ENCODE results near the gene FCHSD2. TPM values are rescaled to one million over a fixed set of nuclear protein-coding genes. Genes with fewer than 3 reads are reported as not detected.
"Not testable (repeated sequence)": the region's sequence is repeated elsewhere in the genome, so short reads cannot be mapped to it uniquely, and the experiment has no call there.

Gene FCHSD2
- total RNA-seq, 1 experiment from 2014 or later, result 3.7 TPM

DNA sequence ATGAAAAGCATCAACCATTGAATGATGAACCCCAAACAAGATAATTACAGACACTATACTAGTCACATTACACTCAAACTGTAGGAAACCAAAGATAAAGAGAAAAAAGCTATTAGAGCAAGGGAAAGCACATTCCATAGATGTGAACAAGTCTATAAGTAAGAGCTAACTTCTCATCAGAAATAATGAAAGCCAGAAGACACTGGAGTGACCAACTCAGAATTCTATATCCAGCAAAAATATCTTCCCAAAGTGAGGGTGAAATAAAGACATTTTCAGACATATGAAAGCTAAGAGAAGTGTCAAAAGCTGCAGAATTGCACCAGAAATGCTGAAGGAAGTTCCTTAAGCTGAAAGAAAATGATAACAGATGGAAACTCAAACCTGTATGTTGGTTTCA, 17.3 kb downstream of the FCHSD2 start:
- DNase-seq (ENCODE audit: low spot score), result no peak

DNA sequence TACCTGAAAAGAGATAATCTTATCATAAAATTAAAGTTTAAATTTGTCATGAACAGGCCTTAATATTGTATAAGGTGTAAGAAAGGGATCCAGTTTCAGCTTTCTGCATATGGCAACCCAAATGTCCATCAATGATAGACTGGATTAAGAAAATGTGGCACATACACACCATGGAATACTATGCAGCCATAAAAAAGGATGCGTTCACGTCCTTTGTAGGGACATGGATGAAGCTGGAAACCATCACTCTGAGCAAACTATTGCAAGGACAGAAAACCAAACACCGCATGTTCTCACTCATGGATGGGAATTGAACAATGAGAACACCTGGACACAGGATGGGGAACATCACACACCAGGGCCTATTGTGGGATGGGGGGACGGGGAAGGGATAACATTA, 18.2 kb downstream of the FCHSD2 start:
- not testable (repeated sequence) for DNase-seq (ENCODE audit: low spot score)

DNA sequence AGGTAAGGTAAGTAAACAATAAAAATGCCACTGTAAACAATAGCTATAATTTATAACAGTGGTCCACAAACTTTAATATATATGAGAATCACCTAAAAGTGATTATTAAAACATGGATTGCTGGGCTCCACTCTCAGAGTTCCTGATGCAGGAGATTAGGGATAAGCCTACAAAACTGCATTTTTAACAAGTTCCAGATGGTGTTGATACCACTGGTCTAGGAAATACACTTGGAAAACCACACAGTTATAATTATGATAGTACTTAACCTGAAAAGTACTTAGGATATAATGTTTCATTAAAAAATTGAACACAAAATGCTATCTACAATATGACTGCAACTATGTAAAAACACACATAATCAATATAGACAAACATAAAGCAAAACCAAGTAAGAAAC, 20.4 kb downstream of the FCHSD2 start:
- no peak for DNase-seq (ENCODE audit: low spot score)

DNA sequence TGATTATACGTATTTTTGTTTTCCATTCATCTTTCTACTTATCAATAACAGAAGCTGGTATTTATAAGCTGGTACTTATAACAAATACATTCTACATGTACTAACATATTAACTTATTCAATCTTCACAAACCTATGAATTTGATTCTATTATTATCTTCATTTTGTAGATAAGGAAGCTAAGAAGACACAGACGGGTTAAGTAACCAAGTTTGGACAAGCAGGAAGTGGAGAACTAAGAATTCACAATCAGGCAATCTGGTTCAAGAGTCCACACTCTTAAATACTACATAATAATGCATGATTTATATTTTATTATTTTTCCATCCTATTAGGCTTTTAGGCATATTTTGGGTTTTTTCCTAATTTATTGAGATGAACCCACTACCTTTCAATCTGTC, 25.0 kb downstream of the FCHSD2 start:
- no peak for DNase-seq (ENCODE audit: low spot score)

DNA sequence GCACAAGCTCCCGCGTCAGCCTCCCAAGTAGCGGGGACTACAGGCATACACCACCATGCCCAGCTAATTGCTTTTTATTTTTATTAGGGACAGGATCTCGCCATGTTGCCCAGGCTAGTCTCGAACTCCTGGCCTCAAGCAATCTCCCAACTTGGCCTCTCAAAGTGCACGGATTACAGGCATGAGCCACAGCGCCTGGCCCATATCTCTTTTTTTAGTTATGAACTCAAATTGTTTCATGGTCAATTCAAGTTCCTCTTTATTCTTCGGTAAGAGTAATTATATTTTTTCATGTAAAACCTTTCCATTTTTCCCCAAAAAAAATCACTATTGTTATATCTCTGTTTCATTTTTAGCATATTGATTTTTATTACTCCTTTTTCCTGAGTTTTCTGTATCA, 25.5 kb downstream of the FCHSD2 start:
- DNase-seq (ENCODE audit: low spot score), result no peak

DNA sequence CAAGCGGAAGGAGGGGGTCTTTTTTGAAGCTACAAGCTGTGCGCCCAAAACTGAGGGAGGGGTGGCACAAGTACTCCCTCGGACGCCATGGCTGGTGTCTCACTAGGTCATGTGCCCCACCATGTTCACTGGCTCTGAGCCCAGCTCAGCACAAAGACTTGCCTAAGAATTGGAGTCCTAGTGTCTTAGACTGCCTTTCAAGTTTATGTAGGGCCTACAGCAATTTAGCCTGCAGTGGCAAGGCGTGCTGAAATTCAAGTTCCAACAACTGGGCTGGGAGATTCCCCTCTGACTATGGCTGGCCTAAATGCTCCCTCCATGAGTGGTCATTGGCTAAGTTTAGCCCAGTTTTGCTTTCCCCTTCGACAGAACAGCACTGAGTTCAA, 27.3 kb downstream of the FCHSD2 start:
- DNase-seq (ENCODE audit: low spot score), result no peak

DNA sequence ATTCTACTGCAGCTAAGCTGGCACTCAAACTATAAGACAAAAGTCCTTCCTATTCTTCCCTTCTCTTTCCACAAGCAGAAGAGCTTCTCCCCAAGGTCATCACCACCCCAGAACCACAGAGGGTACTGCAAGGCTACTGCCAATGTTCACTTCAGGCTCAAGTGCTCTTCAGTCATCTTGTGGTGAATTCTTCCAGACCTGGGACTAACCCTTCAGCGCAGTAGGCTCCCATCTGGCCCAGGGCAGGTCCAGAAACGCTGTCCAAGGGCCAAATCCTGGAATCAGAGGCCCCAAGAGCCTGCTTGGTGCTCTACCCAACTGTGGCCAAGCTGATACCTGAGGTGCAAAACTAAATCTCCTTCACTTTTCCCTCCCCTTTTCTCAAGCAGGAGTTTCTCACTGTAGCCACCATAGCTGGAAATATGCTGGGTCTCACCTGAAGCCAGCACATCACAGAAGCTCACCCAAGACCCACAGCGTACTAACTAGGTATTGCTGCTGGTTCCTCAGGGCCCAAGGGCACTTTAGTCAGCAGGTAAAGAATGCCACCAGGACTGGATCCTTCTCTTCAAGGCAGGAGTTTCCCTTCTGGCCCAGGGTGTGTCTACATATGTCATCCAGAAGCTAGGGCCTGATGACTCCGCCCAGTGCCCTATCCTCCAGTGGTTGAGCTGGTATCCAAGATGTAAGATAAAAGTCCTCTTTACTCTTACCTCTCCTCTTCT, 27.8 kb downstream of the FCHSD2 start:
- DNase-seq (ENCODE audit: low spot score), result no peak

DNA sequence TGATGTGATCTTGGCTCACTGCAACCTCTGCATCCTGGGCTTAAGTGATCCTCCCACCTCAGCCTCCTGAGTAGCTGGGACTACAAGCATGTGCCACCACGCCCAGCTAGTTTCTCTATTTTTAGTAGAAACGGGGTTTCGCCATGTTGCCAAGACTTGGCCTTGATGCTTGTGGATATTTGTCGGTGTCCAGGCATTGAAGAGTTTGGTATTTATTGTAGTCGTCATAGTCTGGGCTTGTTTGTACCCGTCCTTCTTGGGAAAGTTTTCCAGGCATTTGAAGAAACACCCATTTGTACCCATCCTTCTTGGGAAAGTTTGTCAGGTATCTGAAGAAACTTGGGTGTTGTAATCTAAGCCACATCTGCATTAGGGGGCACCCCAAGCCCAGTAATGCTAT, 28.7 kb downstream of the FCHSD2 start:
- no peak for DNase-seq (ENCODE audit: low spot score)

DNA sequence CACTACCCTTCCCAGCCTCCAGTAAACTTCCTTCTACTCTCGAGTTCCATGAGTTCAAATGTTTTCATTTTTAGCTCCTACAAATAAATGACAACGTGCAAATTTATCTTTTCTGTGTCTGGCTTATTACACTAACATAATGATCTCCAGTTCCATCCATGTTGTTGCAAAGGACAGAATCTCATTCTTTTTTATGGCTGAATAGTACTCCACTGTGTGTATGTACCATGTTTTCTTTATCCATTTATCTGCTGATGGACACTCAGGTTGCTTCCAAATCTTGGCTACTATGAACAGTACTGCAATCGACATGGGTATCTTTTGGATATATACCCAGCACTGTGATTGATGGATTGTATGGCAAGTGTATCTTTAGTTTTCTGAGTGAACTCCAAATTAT, 34.5 kb downstream of the FCHSD2 start:
- no peak for DNase-seq (ENCODE audit: low spot score)

DNA sequence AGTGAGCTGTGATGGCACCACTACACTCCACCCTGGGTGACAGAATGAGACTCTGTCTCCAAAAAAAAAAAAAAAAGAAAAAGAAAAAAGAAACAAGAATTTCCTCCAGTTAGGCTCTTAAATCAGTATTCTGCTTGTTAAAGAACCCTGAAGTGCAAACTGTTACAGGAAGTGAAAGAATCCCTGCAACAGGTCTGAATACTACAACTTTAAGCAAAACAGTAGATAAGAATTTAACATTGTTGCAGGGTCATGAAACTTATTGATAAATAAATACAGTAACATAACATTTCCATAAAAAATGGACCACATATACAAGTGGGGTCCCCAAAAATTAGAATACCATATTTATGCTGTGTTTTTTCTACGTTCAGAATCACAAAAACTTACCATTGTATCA, 35.8 kb downstream of the FCHSD2 start:
- no peak for DNase-seq (ENCODE audit: low spot score)

DNA sequence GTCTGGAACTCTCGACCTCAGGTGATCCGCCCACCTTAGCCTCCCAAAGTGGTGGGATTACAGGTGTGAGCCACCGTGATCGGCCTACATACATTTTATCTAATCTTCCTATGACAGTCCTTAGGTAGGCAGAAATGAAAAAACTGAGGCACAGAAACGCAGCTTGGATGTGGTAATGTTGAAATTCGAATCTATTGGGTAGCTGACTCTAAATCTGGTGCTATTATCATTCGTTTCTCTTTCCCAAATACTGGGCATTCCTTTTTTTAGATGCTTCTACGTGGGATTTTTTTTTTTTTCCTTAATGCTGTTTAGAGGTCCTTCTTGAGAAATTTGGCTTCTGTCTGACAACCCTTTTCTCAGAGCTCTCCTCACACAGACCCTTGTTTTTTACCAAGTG, 41.5 kb downstream of the FCHSD2 start:
- DNase-seq (ENCODE audit: low spot score), result no peak

DNA sequence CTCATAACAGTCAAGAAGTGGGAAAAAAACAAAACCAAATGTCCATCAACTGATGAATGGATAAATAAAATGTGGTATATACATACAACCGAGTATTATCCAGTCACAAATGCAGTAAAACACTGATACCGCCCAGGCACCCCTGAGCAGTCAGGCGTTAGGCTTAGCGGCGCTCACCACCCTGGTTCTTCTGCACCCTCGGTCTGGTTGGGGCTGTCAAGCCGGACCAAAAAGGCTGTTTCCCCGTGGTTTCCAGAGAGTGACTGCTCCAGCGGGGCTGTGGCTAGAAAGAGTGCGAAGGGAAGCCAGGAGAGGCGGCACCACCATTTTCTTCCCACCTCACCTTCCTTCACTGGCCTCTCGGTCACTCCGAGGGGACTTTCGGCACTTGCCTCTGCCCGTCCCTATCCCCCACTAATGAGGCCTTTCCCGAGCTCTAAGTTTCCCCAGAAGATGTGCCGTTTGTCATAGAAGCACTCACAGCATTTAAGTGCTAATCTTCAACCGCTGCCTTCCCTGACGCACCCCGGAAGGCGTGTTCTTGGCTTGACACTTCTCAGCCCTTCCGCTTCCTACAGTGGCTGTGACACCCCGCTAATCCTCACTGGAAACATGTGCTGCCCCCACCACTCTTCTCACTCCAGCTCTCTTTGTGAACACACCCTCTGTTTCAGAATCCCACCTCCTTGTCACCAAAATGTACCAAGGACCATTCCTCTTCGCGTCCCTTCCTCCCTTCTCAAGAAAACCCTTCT, 42.4 kb downstream of the FCHSD2 start:
- DNase-seq (ENCODE audit: low spot score), result no peak

DNA sequence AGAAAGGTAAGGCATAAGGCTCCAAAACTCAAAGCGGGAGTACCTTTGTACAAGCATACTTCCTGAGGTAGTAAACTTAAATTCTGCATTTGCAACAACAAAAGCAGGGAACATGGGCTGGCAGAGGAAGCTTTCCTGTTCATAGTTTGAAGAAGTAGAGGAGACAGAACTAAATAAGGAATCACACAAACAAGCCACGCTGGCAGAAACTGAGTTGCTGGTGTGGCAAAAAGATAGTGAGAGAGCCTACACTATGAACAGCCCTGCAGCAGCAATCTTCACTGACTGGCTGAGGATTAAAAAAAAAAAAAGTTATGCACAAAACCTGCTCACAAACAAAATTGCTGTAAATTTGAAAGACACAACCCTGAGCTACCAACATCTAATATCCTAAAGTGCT, 46.5 kb downstream of the FCHSD2 start:
- no peak for DNase-seq (ENCODE audit: low spot score)

DNA sequence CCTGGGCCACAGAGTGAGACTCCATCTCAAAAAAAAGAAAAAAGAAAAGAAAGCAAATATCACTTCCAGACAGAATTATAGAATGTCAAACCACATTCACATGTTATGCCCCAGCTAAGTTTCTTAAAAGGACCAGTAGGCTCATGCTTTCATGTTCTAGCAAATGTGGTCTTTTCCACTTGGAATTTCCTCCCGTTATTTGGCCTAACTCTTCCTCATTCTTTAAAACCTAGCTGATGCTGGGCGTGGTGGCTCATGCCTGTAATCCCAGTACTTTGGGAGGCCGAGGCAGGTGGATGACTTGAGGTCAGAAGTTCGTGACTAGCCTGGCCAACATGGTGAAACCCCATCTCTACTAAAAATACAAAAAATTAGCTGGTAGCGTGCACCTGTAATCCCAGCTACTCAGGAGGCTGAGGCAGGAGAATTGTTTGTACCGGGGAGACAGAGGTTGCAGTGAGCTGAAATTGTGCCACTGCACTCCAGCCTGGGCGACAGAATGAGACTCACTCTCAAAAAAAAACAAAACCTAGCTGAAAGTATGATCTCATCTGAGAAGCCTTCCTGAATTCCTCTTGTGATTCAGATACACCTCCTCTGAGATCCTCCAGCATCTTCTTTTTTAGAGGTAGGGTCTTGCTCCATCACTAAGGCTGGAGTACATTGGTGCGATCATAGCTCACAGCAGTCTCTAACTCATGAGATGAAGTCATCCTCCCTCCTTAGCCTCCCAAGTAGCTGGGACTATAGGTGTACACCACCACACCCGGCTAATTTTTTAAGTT, 50.4 kb downstream of the FCHSD2 start:
- no peak for DNase-seq (ENCODE audit: low spot score)

DNA sequence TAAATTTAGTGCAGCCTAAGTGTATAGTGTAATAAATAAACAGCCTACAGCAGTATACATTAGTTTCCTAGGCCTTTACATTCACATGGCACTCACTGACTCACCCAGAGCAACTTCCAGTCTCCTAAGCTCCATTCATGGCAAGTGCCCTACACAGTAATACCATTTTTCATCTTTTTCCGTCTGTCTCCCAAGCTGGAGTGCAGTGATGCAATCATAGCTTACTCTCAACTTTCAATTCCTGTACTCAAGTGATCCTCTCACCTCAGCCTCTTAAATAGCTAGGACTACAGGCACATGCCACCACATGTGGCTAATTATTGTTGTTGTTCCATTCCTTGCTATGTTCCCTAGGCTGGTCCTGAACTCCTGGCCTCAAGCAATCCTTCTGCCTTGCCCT, 54.4 kb downstream of the FCHSD2 start:
- no peak for DNase-seq (ENCODE audit: low spot score)

DNA sequence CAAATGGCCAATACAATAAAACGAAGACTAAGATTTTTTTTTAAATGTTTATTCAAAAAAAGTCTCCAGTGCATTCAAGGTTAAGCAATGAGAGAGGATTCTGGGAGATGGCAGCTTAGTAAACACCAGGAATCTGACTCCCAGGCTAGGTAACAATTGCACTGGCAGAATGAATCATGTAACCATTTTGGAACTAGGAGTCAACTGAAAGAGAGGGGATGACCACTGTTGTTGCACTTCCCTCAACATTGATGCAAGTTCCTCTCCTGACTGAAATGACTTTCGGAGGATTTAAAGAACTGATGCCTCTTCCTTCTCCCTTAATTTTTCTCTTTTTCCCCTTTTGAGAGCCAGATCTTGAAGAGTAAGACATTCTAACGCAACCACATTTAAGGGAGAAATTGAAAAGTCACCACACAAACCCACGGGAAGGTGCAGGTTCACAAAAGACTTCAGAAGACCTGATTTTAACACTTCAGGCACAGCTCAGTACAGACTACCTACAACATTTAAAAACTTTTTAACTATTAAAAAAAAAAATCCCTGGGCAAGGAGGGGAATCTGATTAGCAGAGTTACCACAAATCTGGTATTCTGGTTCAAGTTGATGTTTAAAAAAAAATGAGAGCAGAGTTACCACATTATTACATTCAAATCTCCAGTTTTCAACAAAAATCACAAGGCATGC, 56.8 kb downstream of the FCHSD2 start:
- DNase-seq (ENCODE audit: low spot score), result no peak

DNA sequence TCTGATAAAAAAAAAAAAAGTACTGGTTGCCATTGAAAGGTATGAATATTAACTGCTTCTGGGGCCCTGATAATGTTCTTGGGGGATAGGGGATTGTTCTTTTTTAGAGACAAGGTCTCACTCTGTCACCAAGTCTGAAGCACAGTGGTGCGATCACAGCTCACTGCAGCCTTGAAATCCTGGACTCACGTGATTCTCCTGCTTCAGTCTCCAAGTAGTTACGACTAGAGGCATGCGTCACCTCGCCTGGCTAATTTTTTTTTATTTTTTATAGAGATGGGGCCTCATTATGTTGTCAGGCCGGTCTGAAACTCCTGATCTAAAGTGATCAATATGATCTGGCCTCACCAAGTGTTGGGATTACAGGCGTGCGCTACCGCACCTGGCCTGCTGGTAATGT, 63.5 kb downstream of the FCHSD2 start:
- no peak for DNase-seq (ENCODE audit: low spot score)

DNA sequence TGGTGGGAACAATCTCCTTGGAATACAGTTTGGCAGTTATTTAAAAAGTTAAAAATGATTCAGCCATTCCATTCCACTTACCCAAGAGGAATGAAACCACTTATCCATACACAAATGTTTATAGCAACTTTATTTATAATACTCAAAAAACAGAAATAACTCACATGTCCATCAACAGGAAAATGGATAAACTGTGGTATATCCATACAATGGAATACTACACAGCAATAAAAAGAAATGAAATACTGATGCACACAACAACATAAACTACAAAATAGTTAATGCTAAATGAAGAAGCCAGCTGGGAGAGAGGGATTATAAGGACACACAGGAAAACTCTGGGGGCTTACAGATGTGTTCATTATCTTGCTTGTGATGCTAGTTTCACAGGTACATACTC, 64.7 kb downstream of the FCHSD2 start:
- no peak for DNase-seq (ENCODE audit: low spot score)

DNA sequence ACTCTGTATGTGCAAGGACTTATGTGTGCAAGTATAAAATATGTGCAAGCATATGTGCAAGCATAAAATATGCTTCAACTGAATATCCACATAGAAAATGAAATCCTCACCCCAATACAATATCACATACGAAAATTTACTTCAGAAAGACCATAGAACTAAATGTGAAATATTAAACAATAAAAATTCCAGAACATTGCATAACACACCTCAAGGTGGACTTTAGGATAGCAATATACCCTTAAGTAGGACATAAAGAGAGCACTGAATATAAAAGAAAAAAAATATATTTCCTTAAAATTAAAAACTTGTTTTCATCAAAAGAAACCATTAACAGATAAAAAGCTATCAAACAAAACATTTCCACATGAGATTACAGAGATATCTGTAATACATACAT, 67.8 kb downstream of the FCHSD2 start:
- DNase-seq (ENCODE audit: low spot score), result no peak

DNA sequence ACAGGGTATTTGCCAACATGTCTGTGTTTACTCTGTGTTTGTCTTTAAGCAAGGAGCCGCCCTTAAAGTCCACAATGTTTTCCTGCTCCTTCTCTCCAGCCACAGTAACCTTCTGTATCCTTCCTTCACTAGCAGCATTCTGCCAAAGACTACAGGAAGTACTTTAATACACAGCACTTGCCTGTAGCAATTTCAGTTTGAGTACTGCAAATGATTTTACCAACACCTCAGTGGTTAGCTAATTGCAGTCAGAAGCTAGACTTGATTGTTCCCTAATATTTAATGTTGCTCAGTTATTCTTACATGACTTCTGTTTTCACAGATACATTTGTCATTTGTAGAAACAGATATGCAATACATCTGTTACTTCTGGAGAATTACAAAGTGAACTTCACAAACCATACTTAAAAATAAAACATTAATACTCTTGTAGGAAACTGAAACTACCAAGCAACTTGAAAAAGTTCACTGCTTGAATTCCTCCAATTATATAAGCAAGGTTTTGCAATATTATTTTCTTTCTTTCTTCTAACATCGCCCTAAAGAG, 69.1 kb downstream of the FCHSD2 start:
- DNase-seq (ENCODE audit: low spot score), result peak; percentile 15

DNA sequence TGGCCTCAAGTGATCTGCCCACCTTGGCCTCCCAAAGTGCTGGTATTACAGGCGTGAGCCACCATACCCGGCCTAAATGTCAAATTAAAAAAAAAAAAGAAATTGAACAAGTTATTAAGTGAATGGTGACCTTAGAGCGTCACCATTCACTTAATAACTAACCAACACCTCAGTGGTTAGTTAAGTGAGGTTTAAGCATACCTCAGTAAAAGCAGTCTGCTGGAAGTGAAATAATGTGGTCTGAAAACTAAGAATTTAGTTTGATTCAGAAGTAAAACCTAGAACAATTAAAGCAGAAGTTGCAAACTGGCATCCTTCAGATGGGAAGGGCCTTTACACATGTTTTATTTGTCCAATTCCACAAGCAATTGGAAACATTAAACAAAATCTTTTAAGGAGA, 71.5 kb downstream of the FCHSD2 start:
- no peak for DNase-seq (ENCODE audit: low spot score)

DNA sequence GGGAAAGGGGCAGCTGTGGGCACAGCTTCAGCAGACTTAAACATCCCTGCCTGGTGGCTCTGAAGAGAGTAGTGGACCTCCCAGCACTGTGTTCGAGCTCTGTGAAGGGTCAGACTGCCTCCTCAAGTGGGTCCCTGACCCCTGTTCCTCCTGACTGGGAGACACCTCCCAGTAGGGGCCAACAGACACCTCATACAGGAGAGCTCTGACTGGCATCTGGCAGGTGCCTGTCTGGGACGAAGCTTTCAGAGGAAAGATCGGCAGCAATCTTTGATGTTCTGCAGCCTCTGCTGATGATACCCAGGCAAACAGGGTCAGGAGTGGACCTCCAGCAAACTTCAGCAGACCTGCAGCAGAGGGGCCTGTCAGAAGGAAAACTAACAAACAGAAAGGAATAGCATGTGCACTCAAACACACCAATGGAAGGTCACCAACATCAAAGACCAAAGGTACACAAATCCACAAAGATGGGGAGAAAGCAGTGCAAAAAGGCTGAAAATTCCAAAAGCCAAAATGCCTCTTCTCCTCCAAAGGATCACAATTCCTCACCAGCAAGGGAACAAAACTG, 80.2 kb downstream of the FCHSD2 start:
- not testable (repeated sequence) for DNase-seq (ENCODE audit: low spot score)
